Activated naive CD4-positive, alpha-beta T cell treated with anti-CD3 and anti-CD28 coated beads, Interleukin-2, amount 50 U/mL, for 16 hours (primary cell): ENCODE data around the gene MBD4.
"Not testable (repeated sequence)": the region's sequence is repeated elsewhere in the genome, so short reads cannot be mapped to it uniquely, and the experiment has no call there.

Experiments used
- DNase-seq: peaks from one replicate; pipeline ENCODE4 v3.0.0-alpha.2; 2020

Gene MBD4

DNA sequence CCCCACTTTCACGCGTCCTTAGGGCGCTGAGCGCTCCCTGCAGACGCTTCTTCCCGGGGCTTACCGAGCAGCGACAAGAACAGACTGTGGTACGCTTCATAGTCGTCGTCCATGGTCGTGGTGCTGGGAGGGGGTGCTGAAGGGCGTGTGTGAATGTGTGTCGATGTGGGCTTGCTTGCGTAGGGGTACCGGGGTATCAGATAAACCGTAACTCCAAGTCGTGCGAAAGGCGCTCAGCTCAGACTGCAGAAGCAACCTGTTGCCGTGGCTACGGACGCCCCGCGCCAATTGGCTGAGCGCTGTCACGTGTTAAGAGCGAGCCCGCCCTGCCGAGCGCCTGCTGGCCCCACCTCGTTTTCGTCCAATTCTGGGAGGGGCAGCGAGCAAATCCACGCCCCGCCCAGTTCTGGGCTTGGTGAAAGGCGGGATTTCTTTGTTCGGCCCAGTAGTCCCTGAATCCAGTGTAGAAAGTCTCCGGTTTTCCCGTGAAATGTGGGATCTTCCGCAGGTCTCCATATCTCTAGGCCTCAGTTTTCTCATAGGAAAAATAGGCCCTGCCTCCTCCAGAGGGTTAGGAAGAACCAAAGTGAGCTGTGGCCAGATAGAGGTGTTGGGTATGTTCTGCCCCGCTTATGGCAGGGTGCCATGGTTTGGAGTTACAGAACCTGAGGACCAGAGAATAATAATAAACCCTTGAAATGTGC lies 11.2 kb downstream of the MBD4 start, which contains the start of gene EFCAB12:
Gene EFCAB12 (minus strand): TSS at position 261 of the 704 bp plus-strand sequence. CDS start 148 bp downstream, at position 113.
- peak; percentile 90 for DNase-seq

DNA sequence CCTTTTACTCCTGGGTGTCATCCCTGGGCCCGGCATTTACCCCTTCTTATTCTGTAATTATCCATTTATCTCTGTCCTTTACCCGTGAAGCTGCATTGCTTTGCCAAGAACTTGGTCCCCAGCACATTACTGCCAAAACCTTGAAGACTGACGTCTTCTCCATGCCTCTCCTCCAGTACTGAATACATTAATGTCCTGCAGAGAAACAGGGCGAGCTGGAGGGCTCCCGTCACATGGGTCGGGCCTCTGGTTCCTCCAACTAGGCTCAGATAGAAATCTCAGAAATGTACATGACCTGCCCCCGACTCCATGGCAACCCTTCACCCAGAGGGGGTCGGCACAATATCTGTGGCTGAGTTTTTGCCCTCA lies 11.8 kb downstream of the MBD4 start:
- DNase-seq: no peak

GRCh38 chr3:129425619-129426018 lies 14.1 kb downstream of the MBD4 start:
- no peak for DNase-seq

- no peak for DNase-seq
These were observed 14.5 kb downstream of the MBD4 start for GRCh38 chr3:129425213-129425612.

GRCh38 chr3:129424185-129424841 lies 15.4 kb downstream of the MBD4 start:
- no peak for DNase-seq

GRCh38 chr3:129422897-129423296 lies 16.9 kb downstream of the MBD4 start:
- no peak for DNase-seq

- DNase-seq: no peak
These were observed 17.6 kb downstream of the MBD4 start for GRCh38 chr3:129421988-129422745.

GRCh38 chr3:129421236-129421883 lies 18.4 kb downstream of the MBD4 start:
- no peak for DNase-seq

- DNase-seq: no peak
These were observed 20.3 kb downstream of the MBD4 start for GRCh38 chr3:129419476-129419875.

DNA sequence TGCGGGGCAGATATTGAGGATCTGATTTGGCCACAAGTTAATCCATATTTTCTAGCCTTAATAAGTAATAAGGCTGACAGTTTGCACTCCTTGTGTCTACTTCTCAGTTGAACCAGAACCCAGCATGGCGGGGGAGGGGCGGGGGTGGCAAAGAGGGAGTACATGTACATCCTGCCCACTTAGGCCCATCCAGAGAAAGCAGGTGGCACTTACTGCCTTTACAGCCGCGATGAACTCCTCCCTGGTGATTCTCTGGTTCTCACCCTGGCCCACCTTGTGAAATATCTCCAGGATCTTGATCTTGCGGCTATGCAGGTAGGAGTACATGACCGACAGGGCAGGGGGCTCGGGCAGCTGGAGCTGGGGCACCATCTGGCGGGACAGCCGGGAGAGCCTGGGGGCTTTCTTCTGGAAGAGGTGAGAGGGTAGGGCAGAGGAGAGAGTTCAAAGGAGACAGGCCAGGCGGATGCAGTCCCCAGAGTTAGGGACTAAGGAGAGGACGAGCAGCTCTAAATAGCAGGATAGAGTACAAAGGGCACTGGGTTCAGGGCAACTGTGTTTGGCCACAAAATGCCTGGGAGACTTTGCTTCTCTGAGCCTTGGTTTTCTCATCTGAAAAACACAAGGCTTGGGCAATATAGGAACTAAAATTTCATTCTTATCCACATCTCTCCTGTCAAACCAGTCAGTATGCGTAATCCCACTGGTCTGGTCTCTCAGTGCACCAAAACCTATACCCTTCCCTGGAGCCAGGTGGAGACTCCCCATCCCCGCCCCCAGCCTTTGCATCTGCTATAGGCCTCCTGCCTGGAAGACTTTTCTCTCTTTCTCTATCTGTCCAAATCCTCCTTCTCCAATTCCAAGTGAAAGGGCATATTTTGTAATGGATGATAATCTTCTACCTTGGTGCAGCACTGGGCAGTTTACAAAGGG lies 21.4 kb downstream of the MBD4 start:
- DNase-seq: no peak

- no peak for DNase-seq
These were observed 22.4 kb downstream of the MBD4 start for GRCh38 chr3:129417326-129417725.

GRCh38 chr3:129416415-129416814 lies 23.3 kb downstream of the MBD4 start:
- DNase-seq: no peak

DNA sequence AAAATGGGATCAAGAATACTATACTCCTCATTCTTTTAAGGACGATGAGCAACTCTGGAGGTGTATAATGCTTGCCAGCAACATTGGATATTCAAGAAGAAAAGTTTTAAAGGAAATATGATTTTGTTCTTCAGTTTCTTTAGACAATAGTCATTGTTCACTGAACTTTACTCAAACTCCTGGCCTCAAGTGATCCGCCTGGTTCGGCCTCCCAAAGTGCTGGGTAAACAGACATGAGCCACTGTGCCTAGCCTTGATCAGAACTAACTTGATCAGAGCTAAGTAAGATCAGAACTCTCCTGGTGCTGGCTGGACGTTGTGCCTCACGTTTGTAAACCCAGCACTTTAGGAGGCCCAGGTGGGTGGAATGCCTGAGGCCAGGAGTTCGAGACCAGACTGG lies 23.9 kb downstream of the MBD4 start:
- no peak for DNase-seq

DNA sequence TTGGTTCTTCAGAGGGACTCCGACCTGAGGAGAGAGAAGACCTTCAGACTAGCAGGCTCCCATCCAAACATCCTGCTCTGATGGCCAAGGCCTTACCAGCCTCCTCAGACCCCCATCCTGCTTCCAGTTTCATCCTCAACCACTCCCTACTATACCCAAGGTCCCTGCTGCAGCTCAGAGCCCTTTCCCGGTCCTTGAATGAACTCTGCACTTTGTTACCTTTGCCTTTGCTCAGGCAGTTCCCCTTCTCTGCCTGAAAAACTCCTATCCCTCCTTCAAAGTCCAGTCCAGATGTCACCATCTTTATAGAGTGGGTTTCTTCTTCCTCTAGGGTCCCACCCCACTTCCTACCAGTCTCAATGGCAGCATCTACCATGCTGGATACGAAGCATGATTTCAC lies 24.4 kb downstream of the MBD4 start:
- DNase-seq: no peak

DNA sequence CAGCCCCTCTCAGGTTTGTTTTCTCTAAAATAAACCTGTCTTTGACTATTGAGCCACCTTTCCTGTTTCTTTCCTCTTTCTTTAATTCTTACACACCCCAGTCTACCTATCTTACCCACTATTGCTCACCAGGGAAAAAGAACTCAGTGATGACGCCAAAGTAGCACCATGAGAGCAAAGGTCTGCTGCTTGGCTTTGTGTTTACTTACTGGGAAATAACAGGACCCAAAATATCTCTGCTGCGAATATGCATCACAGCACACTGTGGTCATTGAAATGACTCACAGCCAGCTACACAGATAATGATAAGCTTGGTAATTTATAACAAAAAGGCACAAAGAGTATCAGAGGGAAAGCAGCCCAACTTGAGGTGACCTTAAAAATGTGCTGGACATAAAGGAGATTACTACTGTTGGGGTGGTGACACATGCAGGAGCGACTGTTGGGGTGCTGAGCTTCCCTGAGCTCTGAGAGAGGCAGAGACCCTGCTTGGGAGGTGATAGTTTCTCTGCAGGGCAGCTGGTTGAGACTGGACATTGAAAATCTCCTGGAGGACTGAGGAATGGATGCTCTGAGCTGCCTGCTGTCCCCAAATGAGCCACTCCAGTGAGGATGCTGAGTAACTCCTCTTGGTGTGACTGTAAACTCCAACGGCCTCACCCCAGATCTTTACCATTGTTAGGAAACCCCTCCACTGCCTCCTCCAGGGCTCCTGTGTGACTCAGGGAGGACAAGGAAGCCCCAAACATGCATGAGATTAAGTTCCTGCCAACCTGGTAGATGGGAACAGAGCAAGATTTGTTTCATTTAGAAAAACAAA lies 25.9 kb downstream of the MBD4 start:
- no peak for DNase-seq

- DNase-seq: not testable (repeated sequence)
These were observed 26.5 kb downstream of the MBD4 start for GRCh38 chr3:129413238-129413637.

GRCh38 chr3:129412542-129413198 lies 27.1 kb downstream of the MBD4 start:
- no peak for DNase-seq

DNA sequence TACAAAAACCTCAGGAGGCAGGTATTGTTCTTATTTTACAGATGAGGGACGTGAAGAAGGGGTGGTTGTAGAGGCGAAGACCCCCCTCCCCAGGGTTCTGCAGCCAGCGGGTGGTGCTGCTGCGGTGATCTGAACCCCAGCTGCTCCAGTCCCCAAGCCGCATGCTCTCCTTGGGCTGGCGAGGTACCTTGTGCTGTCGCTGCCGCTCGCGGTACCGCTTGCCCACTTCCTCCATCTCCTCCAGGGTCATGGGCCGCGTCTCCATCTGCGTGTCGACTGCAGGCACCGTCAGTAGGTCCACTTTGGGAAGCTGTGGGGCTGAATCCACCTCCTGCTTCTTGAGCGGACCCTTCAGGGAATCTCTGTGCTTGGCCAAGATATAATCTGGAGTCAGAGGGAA lies 28.8 kb downstream of the MBD4 start:
- no peak for DNase-seq

GRCh38 chr3:129409541-129409940 lies 30.2 kb downstream of the MBD4 start:
- DNase-seq: no peak

- DNase-seq: no peak
These were observed 35.1 kb downstream of the MBD4 start for GRCh38 chr3:129404610-129405009.

DNA sequence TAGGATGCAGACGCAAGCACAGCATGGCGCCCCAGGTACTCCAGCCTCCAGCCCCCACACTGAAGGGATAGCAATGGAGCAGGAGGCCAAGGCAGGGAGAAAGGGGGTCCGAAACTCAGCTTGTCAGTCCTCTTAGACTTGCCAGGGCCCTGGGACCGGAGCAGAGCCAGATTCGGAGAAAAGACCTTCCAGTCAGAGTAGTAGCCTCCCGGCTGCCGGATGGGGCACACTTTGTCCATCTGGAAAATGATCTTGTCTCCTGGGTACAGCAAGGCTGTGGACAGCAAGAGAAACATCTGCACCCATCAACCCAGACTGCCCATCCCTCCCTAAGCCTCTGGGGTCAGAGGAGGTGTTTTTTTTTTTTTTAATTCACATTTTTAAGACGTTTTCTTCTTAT lies 35.6 kb downstream of the MBD4 start:
- no peak for DNase-seq
